GM12874 (cell line): ENCODE results near the gene SLC12A3.

Experiments
- TF ChIP-seq, protein P1 (sequence below): IDR thresholded peaks from 2 replicates; pipeline ENCODE4 v1.5.1; 2011; ENCODE audit warnings: low read depth, mild to moderate bottlenecking, control low read depth, low read length, moderate library complexity; ENCODE audit not compliant: insufficient read depth

SLC12A3 gene

DNA sequence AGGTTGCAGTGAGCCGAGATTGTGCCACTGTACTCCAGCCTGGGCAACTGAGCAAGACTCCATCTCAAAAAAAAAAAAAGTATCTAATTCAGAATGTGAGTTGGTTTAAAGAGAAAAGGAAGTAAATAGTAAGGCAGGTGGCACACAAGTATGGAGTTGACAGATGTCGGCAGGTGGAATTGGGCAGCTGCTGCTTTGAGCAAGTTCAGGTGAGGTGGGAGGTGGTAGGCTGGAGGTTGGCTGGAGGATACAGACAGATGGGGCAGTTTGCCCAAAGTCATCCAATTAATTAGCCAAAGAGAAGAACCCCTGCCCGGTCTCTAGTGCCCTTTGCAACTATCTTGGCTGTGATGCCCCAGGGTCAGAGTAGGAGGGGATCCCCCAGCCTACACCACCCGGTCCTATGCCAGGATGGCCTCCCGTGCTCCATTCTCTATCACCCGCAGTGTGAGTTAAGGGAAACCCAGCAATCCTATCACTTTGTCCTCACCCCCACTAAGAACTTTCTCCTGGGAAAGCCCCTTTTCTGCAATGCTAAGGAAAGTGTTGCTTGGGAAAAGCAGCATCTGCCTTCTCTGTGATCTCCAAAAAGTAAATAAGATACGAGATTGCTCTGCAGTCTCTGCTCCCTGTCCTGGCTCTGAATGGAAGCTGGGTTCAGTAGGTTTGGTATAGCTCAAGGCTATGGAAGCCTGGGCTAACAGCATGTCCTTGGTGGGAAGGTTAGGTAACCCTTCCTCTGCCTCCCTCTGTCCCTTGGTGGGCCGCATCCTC lies 32.2 kb downstream of the SLC12A3 start:
- TF ChIP-seq, protein P1, sequence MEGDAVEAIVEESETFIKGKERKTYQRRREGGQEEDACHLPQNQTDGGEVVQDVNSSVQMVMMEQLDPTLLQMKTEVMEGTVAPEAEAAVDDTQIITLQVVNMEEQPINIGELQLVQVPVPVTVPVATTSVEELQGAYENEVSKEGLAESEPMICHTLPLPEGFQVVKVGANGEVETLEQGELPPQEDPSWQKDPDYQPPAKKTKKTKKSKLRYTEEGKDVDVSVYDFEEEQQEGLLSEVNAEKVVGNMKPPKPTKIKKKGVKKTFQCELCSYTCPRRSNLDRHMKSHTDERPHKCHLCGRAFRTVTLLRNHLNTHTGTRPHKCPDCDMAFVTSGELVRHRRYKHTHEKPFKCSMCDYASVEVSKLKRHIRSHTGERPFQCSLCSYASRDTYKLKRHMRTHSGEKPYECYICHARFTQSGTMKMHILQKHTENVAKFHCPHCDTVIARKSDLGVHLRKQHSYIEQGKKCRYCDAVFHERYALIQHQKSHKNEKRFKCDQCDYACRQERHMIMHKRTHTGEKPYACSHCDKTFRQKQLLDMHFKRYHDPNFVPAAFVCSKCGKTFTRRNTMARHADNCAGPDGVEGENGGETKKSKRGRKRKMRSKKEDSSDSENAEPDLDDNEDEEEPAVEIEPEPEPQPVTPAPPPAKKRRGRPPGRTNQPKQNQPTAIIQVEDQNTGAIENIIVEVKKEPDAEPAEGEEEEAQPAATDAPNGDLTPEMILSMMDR: no peak

- TF ChIP-seq, protein P1: no peak
Observed at GRCh38 chr16:56898847-56899246, 33.8 kb downstream of the SLC12A3 start.

- TF ChIP-seq, protein P1: no peak
Observed at GRCh38 chr16:56903866-56904265, 38.9 kb downstream of the SLC12A3 start.

DNA sequence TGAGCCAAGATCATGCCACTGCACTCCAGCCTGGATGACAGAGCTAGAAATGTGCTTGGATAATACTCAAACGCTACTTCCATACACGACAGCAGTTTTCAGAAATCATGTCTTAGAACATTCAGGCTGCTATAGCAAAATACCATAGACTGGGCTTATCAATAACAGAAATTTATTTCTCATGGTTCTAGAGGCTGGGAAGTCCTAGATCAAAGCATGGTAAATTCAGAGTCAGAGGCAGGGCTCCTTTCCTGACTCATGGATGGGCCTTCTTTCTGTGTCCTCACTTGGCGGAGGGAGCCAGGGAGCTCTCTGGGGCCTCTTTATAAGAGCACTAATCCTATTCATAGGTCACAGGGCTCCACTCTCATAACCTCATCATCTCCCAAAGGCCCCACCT lies 42.4 kb downstream of the SLC12A3 start:
- TF ChIP-seq, protein P1: no peak

DNA sequence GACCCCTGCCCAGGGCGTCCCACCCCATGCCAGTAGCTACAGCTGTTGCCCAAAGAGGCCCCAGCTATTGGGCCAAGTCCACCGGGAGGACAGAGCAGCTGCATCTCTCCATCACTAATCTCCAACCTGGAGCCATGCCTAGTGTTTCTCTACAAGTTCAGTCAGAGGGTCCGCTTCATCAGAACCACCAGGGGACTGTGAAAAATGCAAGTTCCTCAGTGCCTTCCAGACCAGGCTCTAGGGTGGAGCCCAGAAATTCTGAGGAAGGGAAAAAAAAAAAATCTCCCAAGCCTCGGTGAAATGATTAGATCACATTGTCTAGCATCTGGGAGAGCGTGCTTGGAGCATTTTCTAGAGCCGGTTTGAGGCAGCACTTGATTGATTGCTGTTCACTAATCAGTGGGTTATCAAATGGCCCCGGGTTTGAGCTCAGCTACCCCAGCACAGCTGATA lies 44.5 kb downstream of the SLC12A3 start:
- TF ChIP-seq, protein P1: no peak

- TF ChIP-seq, protein P1: no peak
Observed at GRCh38 chr16:56910112-56910511, 45.1 kb downstream of the SLC12A3 start.

GRCh38 chr16:56910654-56911539 lies 45.9 kb downstream of the SLC12A3 start:
- TF ChIP-seq, protein P1: no peak
